GM12878 (cell line): ENCODE results near the gene CYYR1. TPM values are rescaled to one million over a fixed set of nuclear protein-coding genes. Genes with fewer than 3 reads are reported as not detected.

Source experiments
- ATAC-seq: fragments of 200-7000 bp; cut with Tn5 transposase; 3 replicates; pipeline ENCODE4 v1.9.1; 2020; ENCODE audit warnings: mild to moderate bottlenecking, moderate library complexity
- BruUV-seq: library from RNA; stranded (reverse); fragments of 400-500 nt; replicated peaks from 2 replicates; lab custom pipeline; 2021; lab: Mats Ljungman, UMichigan
- CTCF ChIA-PET: fragments of 300-600 bp; sonication (Branson Sonifier 250); formaldehyde crosslinking; extraction: SDS; loops from one replicate; lab custom pipeline; 2021; ENCODE audit warnings: inconsistent platforms; lab: Yijun Ruan, JAX
- POLR2A ChIA-PET: fragments of 350-600 bp; formaldehyde crosslinking; extraction: SDS; loops from one replicate; lab custom pipeline; 2021; ENCODE audit warnings: inconsistent platforms; lab: Charles Lee
- RAD21 ChIA-PET: fragments of 300-600 bp; sonication (Branson Sonifier 250); formaldehyde crosslinking; loops from one replicate; lab custom pipeline; 2023; ENCODE audit warnings: antibody characterized with exemption; ENCODE audit not compliant: unreplicated experiment; lab: Charles Lee
- SMC1A ChIA-PET: fragments of 300-600 bp; sonication (Branson Sonifier 250); formaldehyde crosslinking; loops from one replicate; lab custom pipeline; 2023; ENCODE audit not compliant: unreplicated experiment, uncharacterized antibody; lab: Charles Lee
- DNase-seq: peaks from one replicate; pipeline ENCODE4 v3.0.0-alpha.2; 2011; ENCODE audit warnings: low read depth, low spot score
- FAIRE-seq: peaks from 3 replicates; lab custom pipeline; 2011; peaks lifted over from hg19 to GRCh38; lab: Jason Lieb, UNC
- H2AFZ ChIP-seq: 2 replicates; pipeline ENCODE4 v1.6.0; 2011; ENCODE audit warnings: low read depth, low read length, control low read depth; ENCODE audit not compliant: control insufficient read depth
- H3K27ac ChIP-seq: 2 replicates; pipeline ENCODE4 v1.5.1; 2011; ENCODE audit warnings: control low read depth; ENCODE audit not compliant: control insufficient read depth, insufficient read depth
- H3K27me3 ChIP-seq, 2 experiments: replicated peaks in 1 of 2; 2 replicates each; pipeline versions ENCODE4 v1.6.0 to v1.6.1; 2011; ENCODE audit warnings: low read length in 1 of 2; ENCODE audit not compliant: control insufficient read depth in 2 of 2, insufficient read depth in 2 of 2
- H3K36me3 ChIP-seq, 2 experiments: 2 replicates each; pipeline ENCODE4 v1.5.1; 2011; ENCODE audit warnings: low read length in 1 of 2; ENCODE audit not compliant: control insufficient read depth in 2 of 2, insufficient read depth in 2 of 2
- H3K4me1 ChIP-seq: 2 replicates; pipeline ENCODE4 v1.6.1; 2011; ENCODE audit warnings: mild to moderate bottlenecking, low read length, moderate library complexity, mixed read lengths; ENCODE audit not compliant: control insufficient read depth, insufficient read depth
- H3K4me2 ChIP-seq: 2 replicates; pipeline ENCODE4 v1.6.0; 2011; ENCODE audit warnings: control low read depth; ENCODE audit not compliant: control insufficient read depth, insufficient read depth
- H3K4me3 ChIP-seq: fragments of 200-600 bp; sonication (generic); 2 replicates; pipeline ENCODE4 v1.5.1; 2016
- H3K79me2 ChIP-seq: 2 replicates; pipeline ENCODE4 v1.6.0; 2011; ENCODE audit warnings: low read length; ENCODE audit not compliant: control insufficient read depth, insufficient read depth
- H3K9ac ChIP-seq: 2 replicates; pipeline ENCODE4 v1.8.0; 2011; ENCODE audit warnings: low read length, control low read depth, mixed read lengths; ENCODE audit not compliant: control insufficient read depth, insufficient read depth
- H3K9me3 ChIP-seq: replicated peaks from 3 replicates; pipeline ENCODE4 v1.5.1; 2011; ENCODE audit warnings: mild to moderate bottlenecking, low read length; ENCODE audit not compliant: control insufficient read depth, insufficient read depth
- H4K20me1 ChIP-seq: 2 replicates; pipeline ENCODE4 v1.6.0; 2011; ENCODE audit not compliant: control insufficient read depth, insufficient read depth
- FOXK2 ChIP-seq: fragments of 450-650 bp; IDR thresholded peaks from 2 replicates; pipeline ENCODE4 v1.6.1; 2017; ENCODE audit warnings: mild to moderate bottlenecking, moderate library complexity
- JUND ChIP-seq: IDR thresholded peaks from 2 replicates; pipeline ENCODE4 v1.6.1; 2012; ENCODE audit warnings: low read depth, mild to moderate bottlenecking, low read length, improper control_type of control experiment, moderate library complexity
- NBN ChIP-seq: fragments of 450-650 bp; IDR thresholded peaks from 2 replicates; pipeline ENCODE4 v1.6.1; 2016
- SIX5 ChIP-seq: IDR thresholded peaks from 2 replicates; pipeline ENCODE4 v1.6.1; 2011; ENCODE audit warnings: mild to moderate bottlenecking, low read depth, low read length, moderate library complexity; ENCODE audit not compliant: severe bottlenecking
- TBL1XR1 ChIP-seq: IDR thresholded peaks from 2 replicates; pipeline ENCODE4 v1.6.1; 2012; ENCODE audit warnings: low read depth, low read length, improper control_type of control experiment
- TCF12 ChIP-seq: IDR thresholded peaks from 2 replicates; pipeline ENCODE4 v1.6.1; 2011; ENCODE audit warnings: low read depth, mild to moderate bottlenecking, low read length
- TCF3 ChIP-seq: IDR thresholded peaks from 2 replicates; pipeline ENCODE4 v1.6.1; 2012; ENCODE audit warnings: low read depth, mild to moderate bottlenecking, low read length, borderline replicate concordance; ENCODE audit not compliant: insufficient read depth
- WGBS: methylation state at CpG from one replicate; pipeline ENCODE4 v1.1.6; 2016; ENCODE audit warnings: low lambda C conversion rate; ENCODE audit not compliant: insufficient replicate concordance, insufficient coverage; ENCODE audit errors: missing lambda C conversion rate; 5-methylcytosine and 5-hydroxymethylcytosine counted together
- in situ Hi-C: fragments of 300-500 bp; cut with MboI; formaldehyde crosslinking; loops from 9 replicates; pipeline ENCODE4 v1.14.3; 2018; ENCODE audit warnings: mixed read lengths
- intact Hi-C: fragments of 100-400 bp; cut with micrococcal nuclease; formaldehyde crosslinking; loops from one replicate; pipeline ENCODE4 v1.14.2; 2022; ENCODE audit not compliant: unreplicated experiment
- polyA plus RNA-seq, 11 experiments: library from polyadenylated mRNA; depleted of rRNA in 4 of 11; unstranded in 6 of 11; stranded (reverse) in 5 of 11; fragments of >200 nt; fragmentation: Nextera tagmentation in 4 of 11; fragmentation: Illumina TruSeq in 1 of 11; extraction: Ambion mirVana in 4 of 11; extraction: Trizol in 1 of 11; gene quantifications; 1 replicate in 1 of 11; 2 replicates in 10 of 11; pipeline versions ENCODE4 v1.2.1 to v1.2.3, GENCODE V29; 2011 to 2016; ENCODE audit warnings: inconsistent platforms in 2 of 11, missing spikeins in 2 of 11, low read depth in 1 of 11
- total RNA-seq, 4 experiments: library from RNA; depleted of rRNA in 3 of 4; stranded (reverse); fragments of >200 nt in 3 of 4; fragmentation: Illumina TruSeq in 1 of 4; extraction: Trizol in 1 of 4; gene quantifications; 2 replicates each; pipeline versions ENCODE4 v1.2.1 to v1.2.3, GENCODE V29; 2013 to 2021
- TF ChIP-seq, protein P1 (sequence below): fragments of 150-350 bp; IDR thresholded peaks from 2 replicates; pipeline ENCODE4 v1.6.1; 2016; ENCODE audit warnings: low read depth, low read length
- TF ChIP-seq, protein P2 (sequence below): fragments of 450-650 bp; IDR thresholded peaks from 2 replicates; pipeline ENCODE4 v1.6.1; 2017; ENCODE audit warnings: mild to moderate bottlenecking

The CYYR1 gene
- total and polyA plus RNA-seq, 10 of the 15 experiments (the other 5 are each of a cell fraction or from before 2014, with no cell fraction given): 0.11 to 0.13 TPM; not detected in 8

- no peaks in the 10 kb centered on the region for H3K27me3 ChIP-seq
- ChIA-PET CTCF (no interaction called here), SMC1A (no interaction called here)
- H3K4me3 ChIP-seq: no peak overlapping the region
- H3K9me3 ChIP-seq: no peaks in the 10 kb centered on the region; the same call in 2 of the 3 replicates
- DNase-seq: no peak
- intact Hi-C loops: no loop called here
- H3K79me2 ChIP-seq: no peaks in the 10 kb centered on the region
- no peak overlapping the region for H3K9ac ChIP-seq
- H3K27ac ChIP-seq: no peak overlapping the region
- ATAC-seq: no peak
- TF ChIP-seq, protein P1, sequence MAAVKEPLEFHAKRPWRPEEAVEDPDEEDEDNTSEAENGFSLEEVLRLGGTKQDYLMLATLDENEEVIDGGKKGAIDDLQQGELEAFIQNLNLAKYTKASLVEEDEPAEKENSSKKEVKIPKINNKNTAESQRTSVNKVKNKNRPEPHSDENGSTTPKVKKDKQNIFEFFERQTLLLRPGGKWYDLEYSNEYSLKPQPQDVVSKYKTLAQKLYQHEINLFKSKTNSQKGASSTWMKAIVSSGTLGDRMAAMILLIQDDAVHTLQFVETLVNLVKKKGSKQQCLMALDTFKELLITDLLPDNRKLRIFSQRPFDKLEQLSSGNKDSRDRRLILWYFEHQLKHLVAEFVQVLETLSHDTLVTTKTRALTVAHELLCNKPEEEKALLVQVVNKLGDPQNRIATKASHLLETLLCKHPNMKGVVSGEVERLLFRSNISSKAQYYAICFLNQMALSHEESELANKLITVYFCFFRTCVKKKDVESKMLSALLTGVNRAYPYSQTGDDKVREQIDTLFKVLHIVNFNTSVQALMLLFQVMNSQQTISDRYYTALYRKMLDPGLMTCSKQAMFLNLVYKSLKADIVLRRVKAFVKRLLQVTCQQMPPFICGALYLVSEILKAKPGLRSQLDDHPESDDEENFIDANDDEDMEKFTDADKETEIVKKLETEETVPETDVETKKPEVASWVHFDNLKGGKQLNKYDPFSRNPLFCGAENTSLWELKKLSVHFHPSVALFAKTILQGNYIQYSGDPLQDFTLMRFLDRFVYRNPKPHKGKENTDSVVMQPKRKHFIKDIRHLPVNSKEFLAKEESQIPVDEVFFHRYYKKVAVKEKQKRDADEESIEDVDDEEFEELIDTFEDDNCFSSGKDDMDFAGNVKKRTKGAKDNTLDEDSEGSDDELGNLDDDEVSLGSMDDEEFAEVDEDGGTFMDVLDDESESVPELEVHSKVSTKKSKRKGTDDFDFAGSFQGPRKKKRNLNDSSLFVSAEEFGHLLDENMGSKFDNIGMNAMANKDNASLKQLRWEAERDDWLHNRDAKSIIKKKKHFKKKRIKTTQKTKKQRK: no peak
- TF ChIP-seq, protein P2, sequence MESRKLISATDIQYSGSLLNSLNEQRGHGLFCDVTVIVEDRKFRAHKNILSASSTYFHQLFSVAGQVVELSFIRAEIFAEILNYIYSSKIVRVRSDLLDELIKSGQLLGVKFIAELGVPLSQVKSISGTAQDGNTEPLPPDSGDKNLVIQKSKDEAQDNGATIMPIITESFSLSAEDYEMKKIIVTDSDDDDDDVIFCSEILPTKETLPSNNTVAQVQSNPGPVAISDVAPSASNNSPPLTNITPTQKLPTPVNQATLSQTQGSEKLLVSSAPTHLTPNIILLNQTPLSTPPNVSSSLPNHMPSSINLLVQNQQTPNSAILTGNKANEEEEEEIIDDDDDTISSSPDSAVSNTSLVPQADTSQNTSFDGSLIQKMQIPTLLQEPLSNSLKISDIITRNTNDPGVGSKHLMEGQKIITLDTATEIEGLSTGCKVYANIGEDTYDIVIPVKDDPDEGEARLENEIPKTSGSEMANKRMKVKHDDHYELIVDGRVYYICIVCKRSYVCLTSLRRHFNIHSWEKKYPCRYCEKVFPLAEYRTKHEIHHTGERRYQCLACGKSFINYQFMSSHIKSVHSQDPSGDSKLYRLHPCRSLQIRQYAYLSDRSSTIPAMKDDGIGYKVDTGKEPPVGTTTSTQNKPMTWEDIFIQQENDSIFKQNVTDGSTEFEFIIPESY: no peak
- no peak for TF ChIP-seq SIX5
- TF ChIP-seq TCF3: no peak
- no peak for TF ChIP-seq TBL1XR1
- TF ChIP-seq JUND: no peak
- no peak for TF ChIP-seq NBN
- TF ChIP-seq FOXK2: no peak
- TF ChIP-seq TCF12: no peak
- TF ChIP-seq, all 136 proteins: peak for 0
- Histone ChIP-seq H2AFZ (no peak overlapping the region), H4K20me1 (no peaks in the 10 kb centered on the region), H3K36me3 (no peaks in the 10 kb centered on the region), H3K4me1 (no peaks in the 10 kb centered on the region), H3K4me2 (no peak overlapping the region)
- FAIRE-seq: no peak
- POLR2A ChIA-PET: no interaction called here
- in situ Hi-C loops: no loop called here
- BruUV-seq: no TSS peak
- RAD21 ChIA-PET: no interaction called here
- WGBS: 19% methylated on average over 3 of the region's 3 CpGs
Measured at GRCh38 chr21:26515257-26515656, 57.8 kb downstream of the CYYR1 start.
